ENCODE measurements around the gene CCDC150.
"Not testable (repeated sequence)": the region's sequence is repeated elsewhere in the genome, so short reads cannot be mapped to it uniquely, and the experiment has no call there.

The CCDC150 gene

DNA sequence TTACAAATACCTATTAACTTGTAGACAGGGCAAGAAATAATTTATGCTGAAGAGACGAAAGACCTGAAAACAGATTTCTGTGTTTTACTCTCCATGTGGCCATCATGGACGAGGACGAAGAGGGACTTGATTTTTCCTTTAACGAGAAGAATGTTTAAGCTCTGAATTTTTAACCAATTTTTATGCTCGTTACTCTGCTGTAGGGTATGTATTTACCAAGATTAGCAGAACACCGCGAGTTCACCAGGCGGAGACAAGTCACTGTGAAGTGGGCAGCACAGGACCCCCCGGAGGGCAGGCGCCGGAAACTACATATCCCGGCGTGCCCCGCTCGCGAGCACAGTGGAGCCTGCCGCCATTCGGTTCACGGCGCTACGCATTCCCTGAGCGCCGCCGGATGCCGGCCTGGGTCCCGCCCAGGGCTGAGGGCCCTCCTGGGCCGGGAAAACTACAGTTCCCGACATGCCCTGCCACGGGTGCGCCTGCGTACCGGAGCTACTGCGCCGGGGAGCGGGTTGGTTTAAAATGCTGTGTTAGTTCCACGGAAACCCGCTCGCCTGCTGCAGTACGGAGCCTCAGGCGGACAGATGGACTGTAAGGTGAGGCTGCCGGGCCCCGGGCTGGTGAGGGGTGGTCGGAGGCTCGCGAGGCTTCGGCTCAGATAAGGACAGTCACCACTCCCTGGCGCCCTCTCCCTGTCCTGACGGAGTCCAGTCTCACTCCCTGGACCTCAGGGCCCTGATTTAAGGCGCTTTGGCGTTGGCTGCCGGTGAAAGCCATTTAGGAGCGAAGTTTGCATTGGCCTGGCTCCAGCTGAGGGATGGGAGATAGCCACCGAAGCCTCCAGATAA is at the start of gene CCDC150:
Gene CCDC150, plus strand, starts transcription at position 536 of the 851 bp plus-strand sequence. Its CDS starts 52 bp downstream, at position 588.
- FAIRE-seq: peak; percentile 37

DNA sequence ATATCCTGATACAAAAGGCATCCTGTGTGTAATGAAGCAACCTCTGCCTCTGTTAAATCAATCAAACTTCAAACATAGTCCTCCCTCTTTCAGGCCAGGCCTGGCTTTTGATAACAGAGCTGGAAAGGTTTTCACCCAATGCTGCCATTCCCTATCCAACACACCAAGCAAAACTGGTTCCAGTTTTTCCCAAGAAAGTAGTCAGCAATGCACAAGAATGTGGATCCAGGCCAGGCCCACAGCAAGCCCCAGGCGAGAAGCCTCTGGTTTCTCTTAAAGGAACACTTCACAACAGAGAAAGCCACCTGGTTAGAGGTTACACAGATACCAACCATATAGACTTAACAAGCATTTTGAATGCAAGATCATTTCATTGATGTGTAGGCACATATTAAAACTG is 49.2 kb upstream of the CCDC150 start:
- no peak for FAIRE-seq

DNA sequence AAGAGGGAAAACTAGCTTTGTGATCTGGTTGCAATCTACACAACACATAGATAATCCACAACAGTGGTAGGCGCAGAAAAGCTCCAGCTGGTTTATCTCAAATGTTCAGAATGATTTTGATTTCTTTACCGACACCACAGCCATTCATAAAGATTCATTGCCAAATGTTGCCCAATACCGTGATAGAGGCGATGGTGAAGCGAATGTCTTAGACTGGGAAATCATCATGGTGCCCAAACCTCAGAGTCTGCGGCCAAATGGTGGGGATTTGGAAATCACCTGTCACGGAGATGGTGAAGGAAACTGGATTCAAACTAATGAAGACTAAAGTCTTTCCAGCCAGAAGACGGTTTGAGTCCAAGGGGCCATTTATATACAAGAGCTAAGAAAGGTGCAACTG is 48.5 kb upstream of the CCDC150 start:
- no peak for FAIRE-seq

DNA sequence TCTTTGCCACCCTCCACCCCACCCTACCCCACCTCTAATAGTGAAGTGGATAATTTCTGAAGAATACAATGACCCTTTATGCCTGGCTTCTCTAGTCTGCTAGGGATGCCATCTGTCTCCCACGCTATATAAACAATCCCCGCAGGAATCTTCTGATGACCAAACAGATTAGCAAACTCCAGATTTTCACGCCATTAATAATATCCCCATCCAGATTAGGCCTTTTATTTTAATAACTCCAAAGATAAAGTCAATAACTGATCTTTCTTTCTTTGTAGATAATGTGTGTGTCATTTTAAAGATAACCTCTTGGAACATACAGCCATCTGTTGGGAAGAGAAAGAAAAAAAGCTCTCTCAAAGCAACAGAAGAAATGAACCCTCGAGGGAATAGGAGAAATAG is 47.9 kb upstream of the CCDC150 start:
- FAIRE-seq: no peak

DNA sequence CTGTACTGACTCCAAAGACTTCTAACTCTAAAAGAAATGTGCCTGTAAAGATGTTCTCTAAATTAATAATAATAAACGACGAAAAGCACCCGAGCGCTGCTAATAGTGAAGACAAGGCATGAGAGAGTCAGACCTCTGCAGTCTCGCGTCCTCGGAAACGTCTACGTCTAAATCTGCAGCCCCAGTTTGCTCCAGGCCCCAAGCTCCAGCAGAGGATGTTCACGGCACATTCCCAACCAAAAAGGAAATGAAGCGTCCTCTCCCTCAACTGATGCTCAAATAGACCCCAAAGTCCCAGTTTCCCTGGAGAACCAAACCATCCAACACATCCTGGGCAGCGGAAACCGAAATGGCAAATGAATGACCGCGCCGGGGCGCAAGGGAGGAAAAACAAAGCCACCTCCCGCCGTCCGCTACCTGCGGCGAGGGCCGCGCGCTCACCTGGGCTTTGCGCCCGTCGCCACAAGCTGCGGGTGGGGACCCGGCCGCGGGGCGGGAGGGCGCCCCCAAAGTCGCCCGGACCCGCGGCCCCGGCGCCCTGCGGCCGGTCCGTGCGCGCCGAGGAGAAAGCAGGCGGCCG is 47.1 kb upstream of the CCDC150 start:
- no peak for FAIRE-seq

DNA sequence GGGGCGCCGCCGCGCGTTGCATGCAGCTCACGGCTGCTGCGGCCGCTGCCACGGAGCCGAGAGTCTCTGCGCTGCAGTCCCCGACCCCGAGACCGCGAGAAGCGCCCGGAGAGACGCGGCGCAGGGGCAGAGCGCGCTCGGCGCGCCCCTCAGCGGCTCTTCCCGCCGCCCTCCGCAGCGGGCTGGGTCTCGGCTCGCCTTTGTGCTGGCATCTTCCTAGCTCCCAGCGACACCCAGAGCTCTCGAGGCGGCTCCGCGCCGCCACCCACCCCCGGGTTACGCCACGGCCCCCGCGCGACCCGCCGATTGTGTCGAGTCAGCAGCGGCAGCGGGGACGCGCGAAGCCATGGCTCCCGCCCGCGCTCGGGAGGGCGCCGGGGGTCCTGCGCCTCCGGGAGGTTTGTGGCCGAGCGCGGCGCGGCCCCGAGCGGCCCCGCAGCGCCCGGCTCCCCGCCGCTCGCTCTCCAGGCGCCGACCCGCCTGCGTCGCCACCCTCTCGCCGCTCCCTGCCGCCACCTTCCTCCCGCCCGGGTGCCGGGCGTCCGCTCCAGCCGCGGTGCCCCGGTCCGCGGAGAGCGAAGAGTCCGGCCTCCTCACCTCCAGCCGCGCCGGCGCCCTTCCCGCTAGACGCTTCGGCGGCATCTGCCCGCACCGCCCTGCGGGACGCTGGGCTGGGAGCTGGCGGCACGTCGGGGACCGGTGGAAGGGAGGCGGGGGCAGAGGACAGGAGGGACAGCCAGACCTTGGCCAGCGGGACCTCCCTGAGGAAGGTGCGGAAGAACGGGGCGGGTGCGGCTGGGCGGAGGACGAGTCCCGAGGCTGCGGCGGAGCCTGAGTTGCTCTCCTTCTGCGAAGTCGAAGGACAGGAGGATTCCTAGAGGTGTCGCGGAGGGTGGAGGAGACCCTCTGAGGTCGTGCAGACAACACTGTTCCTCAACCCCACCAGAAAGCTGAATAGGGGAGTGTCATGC is 46.3 kb upstream of the CCDC150 start, which contains the start of gene HECW2:
Gene HECW2, minus strand, starts transcription at position 644 of the 971 bp plus-strand sequence.
- FAIRE-seq: no peak

DNA sequence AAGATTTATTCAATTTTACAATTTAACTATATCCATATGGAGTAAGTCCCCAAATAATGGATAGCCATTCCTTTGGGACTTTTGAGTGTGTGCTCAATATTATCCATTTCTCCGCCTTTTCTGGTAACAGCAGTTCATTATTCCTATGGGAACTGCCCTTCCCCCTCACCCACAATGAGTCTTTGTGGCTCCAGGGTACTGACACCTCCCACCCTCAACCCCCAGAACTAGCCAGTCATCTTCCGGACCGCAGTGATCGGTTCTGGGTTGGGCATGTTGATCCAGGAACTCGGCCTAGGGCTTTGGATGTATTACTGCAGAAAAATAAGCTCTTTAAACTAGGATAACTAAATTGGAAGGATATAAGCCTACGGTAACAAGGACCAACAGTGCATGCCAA is 45.4 kb upstream of the CCDC150 start:
- FAIRE-seq: no peak

DNA sequence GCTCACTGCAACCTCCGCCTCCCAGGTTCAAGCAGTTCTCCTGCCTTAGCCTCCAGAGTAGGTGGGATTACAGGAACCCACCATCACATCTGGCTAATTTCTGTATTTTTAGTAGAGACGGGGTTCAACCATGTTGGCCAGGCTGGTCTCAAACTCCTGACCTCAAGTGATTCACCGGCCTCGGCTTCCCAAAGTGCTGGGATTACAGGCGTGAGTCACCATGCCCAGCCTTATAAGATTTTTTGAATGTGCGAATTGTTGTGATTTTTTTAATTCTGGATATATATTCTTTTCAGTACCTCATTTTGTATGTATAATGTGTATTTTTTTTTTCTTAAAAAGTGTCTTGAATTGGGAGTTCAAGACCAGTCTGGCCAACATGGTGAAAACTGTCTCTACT is 42.0 kb upstream of the CCDC150 start:
- FAIRE-seq: no peak

DNA sequence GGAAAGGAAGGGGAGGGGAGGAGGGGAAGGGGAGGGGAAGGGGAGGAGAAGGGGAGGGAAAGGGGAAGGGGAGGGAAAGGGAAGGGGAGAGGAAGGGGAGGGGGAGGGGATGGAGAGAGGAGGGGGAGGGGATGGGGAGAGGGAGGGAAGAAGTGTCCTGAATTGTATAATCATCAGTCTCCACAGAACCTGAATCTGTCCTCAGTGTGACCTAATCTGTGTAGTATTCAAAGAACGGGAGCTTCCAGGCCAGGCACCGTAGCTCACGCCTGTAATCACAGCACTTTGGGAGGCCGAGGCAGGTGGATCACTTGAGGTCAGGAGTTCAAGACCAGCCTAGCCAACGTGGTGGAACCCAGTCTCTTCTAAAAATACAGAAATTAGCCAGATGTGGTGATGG is 41.1 kb upstream of the CCDC150 start:
- no peak for FAIRE-seq

DNA sequence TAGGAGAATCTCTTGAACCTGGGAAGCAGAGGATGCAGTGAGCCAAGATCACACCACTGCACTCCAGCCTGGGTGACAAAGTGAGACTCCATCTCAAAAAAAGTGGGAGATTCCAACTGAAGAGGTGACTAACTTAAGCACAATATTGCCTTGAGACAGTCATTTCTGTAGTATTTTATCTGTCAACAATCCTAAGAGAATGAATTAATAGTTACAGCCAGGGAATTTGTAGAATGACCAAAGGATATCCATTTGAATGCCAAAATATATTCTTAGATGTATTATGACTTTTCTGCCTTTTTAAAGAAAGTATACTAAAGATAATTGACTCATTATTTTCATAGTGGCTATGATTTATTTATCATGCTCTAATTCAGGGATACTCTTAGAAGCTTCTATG is 40.7 kb upstream of the CCDC150 start:
- FAIRE-seq: no peak

DNA sequence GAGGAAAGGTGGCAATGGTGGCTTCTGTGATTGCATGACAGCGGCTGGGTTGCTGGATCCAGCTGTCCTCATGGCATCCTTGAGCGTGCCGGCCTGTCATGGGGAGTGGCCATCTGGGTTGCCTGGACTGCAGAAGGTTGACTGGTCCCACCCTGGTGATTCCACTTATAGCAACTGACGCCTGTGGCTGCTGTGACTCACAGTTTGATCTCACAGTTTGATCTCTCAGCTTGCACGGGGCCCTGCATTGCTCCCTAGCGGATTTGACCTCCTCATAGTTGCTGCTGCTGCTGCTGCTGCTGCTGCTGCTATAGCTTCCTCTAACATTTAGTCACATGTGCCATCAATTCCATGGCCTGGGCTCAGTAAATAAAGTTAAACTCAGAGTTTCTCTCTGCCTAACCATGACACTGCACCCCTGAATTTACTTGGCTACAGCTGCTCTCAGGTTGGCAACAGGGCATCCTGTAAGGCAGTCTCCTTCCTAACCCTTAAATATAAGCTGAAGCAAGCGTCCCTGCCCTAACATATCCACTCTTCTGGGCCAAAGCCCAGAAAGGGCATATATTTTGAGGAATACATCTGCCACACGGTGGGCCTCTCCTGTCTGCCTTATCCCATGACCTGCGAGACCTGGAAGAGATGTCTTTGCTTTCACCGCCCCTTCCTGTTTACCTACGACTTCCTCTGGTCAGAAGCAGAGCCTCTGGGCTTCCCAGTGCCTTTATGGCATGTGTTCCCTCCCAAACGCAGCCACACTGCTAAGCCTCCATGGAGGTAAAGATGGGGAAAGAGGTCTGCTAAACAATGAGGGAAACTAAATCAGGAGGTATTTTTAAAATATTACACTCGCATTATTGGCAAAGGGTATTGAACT is 37.8 kb upstream of the CCDC150 start:
- FAIRE-seq: no peak

DNA sequence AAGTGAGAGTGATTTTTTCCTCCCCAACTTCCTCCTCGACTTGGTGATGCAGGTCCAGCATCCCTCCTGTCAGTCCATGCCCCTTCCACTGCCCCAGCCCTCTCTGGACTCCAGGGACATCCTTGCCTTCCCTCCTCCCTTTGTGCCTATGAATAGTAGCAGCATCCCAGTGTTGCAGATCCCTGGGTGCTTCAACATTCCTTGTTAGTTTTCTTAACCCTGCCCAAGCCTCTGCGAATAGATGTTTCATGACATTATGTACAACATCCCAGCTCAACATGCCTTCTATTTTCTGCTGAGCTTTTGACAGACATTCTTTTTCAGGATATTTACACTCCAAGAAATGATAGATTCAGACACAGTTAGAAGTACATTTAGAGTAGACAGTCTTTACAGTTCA is 35.3 kb upstream of the CCDC150 start:
- FAIRE-seq: no peak

DNA sequence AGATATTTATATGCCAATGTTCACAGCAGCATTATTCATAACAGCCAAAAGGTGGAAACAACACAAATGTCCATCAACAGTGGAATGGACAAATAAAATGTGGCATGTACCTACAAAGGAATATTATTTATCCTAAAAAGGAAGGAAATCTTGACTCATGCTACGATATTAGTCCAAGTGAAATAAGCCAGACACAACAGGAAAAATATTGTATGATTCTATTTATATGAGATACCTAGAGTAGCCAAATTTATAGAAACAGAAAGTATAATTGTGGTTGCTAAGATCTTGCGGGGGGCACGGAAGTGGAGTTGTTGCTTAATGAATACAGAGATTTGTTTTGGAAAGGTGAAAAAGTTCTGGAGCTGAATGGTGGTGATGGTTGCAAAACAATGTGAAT is 33.0 kb upstream of the CCDC150 start:
- no peak for FAIRE-seq

DNA sequence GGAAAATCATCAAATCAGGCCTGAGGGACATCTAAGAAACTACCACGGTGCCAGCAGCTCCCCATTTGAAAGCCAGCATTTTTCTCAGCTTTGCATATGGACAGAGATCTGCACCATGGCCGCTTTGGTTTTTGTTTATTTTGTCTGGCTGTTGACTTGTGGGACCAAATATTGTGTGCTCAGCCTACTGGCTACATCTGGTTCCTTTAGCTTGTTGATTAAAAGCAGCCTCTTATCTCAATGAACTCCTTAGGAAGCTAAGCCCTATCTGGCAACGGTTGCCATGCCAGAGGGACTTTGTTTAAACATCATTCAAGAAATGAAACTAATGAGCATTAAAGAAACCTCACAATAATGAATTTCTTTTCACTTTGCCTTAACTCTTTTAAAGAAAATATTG is 32.4 kb upstream of the CCDC150 start:
- no peak for FAIRE-seq

DNA sequence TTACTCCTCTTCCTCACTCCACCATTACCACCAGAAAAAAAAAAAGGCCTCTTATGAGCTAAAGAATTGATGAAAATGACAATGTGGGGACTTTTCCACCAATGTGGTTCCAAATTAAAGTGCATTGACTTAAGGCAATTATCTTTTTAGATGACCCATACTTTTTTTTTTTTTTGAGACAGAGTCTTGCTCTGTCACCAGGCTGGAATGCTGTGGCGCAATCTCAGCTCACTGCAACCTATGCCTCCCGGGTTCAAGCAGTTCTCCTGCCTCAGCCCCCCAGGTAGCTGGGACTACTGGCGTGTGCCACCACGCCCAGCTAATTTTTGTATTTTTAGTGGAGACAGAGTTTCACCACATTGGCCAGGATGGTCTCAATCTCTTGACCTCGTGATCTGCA is 31.6 kb upstream of the CCDC150 start:
- FAIRE-seq: not testable (repeated sequence)

DNA sequence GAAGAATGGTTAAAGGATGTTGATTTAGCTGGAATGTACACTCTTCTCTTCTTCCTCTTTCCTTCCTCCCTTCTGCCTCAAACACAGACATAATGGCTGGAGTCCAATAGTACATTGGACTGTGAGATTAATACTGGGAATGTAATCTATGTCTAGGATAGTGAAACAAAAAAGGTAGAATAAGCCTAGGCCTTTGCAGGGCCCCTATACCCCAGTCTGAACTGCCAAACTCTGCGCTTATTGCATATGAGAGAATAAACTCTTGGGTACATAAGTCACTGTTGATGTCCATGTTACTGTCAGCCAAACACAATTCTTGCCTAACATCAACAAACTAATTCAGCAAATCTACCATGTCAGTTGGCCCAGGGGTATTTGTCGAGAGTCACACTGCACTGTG is 29.7 kb upstream of the CCDC150 start:
- FAIRE-seq: no peak

DNA sequence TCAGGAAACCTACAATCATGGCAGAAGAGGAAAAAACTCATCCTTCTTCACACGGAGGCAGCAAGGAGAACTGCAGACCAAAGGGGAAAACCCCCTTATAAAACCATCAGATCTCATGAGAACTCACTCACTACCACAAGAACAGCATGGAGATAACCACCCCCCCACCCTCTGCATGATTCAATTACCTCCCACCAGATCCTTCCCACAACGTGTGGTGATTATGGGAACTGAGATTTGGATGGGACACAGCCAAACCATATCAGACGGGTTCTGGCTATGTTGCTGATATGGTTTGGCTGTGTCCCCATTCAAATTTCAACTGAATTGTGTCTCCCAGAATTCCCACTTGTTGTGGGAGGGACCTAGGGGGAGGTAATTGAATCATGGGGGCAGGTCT is 28.7 kb upstream of the CCDC150 start:
- no peak for FAIRE-seq

DNA sequence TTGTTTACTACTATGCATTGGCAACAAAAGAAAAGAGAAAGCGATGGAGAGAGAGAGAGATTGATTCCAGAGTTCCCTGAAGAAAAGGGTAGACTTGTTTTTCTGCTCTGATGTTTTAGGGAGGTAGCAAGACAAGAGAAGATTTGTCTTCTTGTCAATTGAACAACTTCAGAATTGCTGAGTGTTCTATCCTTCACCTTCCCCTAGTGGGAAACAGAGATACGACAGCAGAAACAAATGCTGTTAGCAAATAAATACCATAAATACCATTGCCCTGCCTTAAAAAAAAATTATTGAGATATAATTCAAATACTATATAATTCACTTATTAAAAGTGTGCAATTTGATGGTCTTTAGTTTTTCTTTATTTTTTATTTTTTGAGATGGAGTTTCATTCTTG is 26.2 kb upstream of the CCDC150 start:
- FAIRE-seq: no peak

DNA sequence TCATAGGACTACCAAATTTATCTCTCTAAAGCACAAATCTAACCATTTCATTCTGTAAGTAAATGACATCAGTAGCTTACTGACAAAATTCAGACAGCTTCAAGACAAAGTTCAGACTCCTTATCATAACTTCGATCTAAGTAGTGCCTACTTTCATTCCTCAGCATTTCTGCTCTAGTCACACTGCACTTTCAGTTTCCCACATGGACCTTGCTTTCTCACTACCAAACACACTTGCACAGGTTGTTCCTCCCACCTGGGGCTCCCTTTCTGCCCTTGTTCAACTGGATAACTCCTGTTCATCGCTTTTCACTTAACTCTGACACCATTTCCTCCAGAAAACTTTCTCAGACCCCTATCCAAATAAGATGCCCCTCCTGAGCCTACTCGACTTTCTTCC is 22.1 kb upstream of the CCDC150 start:
- no peak for FAIRE-seq

DNA sequence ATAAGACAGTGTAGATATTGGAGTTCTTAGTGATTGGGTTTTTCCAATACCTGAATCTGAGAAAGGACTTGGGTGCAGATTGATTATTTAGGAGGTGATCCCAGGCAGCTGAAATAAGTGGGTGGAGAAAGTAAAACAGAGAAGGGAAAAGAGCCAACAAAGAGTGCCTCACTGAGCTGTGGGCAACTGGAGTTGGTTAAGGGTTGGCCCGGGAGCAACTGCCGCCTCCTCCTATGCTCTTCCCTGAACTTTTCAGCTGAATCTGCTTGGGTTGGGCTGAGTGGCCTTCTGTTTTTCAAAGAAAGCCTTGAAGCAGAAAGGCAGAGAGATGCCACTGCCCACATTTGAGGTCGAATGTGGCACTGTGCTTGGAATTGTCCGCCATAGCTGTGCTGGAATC is 20.9 kb upstream of the CCDC150 start:
- no peak for FAIRE-seq

DNA sequence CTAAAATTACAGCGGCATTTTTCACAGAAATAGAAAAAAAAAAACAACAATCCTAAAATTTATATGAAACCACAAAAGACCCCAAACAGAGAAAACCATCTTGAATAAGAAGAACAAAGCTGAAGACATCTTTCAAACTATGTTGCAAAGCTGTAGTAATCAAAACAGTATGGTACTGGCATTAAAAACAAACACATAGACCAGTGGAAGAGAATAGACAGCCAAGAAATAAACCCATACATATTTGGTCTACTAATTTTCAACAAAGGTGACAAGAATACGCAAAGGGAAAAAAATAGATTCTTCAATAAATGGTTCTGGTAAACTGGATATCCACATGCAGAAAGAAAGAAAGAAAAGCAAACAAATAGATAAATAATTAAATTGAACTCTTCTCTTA is 9.0 kb upstream of the CCDC150 start:
- no peak for FAIRE-seq

DNA sequence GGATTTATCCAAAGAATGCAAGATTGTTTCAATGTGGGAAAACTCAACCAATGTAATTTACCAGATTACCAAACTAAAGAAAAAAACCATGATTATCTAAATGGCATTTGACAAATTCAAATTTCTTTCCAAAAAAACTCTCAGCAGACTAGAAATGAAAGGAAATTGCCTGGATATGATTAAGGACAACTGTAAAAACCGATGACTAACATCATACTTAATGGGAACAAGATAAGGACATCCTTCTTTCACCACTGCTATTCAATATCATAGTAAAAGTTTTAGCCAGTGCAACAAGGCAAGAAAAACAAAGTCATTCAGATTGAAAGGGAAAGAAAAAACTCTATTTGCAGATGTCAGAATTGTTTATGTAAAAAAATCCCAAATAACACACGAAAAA is 4.4 kb upstream of the CCDC150 start:
- FAIRE-seq: no peak
